Measurements from ENCODE around the gene UBXN11.

UBXN11 gene

DNA sequence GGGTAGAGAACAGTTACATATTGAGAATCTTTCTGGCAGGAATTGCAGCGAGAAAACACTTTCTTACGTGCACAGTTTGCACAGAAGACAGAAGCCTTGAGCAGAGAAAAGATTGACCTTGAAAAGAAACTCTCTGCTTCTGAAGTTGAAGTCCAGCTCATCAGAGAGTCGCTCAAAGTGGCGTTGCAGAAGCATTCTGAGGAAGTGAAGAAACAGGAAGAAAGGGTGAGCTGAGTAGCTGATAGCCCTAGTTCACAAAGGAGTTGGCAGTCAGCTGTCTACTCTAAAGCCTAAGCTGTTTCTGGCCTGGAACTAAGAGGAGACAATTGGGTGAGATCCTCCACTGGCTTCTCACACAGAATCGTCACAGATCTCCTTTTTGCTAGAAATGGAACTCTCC is 46.9 kb downstream of the UBXN11 start:
- no peak for TF ChIP-seq ZBTB7A (IDR thresholded peaks at IDR 0.05; ENCODE audit: low read depth)

DNA sequence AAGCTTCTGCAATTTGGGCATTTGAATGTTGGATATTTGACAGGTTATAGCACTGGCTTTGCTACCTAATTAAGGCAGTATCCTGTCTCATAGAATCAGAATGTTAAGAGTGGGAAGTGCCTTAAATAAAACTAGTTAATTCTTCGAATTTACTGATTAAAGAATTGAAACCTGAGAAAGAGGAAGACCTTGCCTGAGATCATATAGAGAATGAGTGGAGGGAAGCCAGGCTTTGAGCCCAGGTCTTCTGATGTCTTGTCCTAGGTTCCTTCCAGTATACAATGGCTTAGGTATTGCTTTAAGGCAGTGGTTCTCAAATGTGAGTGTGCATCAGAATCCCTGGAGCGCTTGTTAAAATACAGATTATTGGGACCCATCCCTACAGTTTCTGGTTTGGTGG is 47.4 kb downstream of the UBXN11 start:
- TF ChIP-seq TEAD4 (IDR thresholded peaks at IDR 0.05), result no peak
- no peak for TF ChIP-seq YY1 (IDR thresholded peaks at IDR 0.05; ENCODE audit: low read depth)
- no peak for TF ChIP-seq RAD21 (IDR thresholded peaks at IDR 0.05; ENCODE audit: low read depth)
- TF ChIP-seq EP300 (IDR thresholded peaks at IDR 0.05; ENCODE audit: borderline replicate concordance), result no peak
- TF ChIP-seq TAF1 (IDR thresholded peaks at IDR 0.05; ENCODE audit: low read depth), result no peak
- TF ChIP-seq NFIC (IDR thresholded peaks at IDR 0.05), result no peak
- TF ChIP-seq EGR1 (IDR thresholded peaks at IDR 0.05), result no peak
- no peak for TF ChIP-seq FOXM1 (IDR thresholded peaks at IDR 0.05; ENCODE audit: borderline replicate concordance, low read depth)

DNA sequence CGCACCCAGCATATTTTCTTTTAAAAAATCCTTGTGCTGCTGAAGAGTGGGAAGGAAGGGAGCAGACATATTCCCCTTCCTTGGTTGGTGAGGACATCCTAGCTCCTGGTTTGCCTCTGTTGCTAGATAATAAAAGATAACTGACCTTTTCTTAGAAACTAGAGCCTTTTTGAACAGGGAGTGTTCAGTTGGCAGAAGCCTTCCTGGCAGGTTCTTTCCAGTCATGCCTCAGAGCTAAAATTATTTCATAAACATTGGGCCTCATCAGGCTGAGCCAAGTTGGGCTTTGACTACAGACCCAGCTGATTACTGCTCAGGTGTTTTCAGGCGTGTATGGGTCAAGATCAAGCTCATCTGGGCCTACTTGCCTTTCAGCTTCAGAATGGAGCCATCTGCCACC is 49.2 kb downstream of the UBXN11 start:
- TF ChIP-seq CREB1 (IDR thresholded peaks at IDR 0.05; ENCODE audit: low read depth) (no peak), FOXM1 (IDR thresholded peaks at IDR 0.05; ENCODE audit: borderline replicate concordance, low read depth) (no peak), ZBTB7A (IDR thresholded peaks at IDR 0.05; ENCODE audit: low read depth) (no peak), RAD21 (IDR thresholded peaks at IDR 0.05; ENCODE audit: low read depth) (no peak), CEBPB (IDR thresholded peaks at IDR 0.05) (no peak), EP300 (IDR thresholded peaks at IDR 0.05; ENCODE audit: borderline replicate concordance) (no peak), NFIC (IDR thresholded peaks at IDR 0.05) (no peak), TEAD4 (IDR thresholded peaks at IDR 0.05) (no peak), TAF1 (IDR thresholded peaks at IDR 0.05; ENCODE audit: low read depth) (no peak), YY1 (IDR thresholded peaks at IDR 0.05; ENCODE audit: low read depth) (no peak), EGR1 (IDR thresholded peaks at IDR 0.05) (no peak), TCF12 (IDR thresholded peaks at IDR 0.05; ENCODE audit: low read depth) (no peak)
- TF ChIP-seq, protein P1, sequence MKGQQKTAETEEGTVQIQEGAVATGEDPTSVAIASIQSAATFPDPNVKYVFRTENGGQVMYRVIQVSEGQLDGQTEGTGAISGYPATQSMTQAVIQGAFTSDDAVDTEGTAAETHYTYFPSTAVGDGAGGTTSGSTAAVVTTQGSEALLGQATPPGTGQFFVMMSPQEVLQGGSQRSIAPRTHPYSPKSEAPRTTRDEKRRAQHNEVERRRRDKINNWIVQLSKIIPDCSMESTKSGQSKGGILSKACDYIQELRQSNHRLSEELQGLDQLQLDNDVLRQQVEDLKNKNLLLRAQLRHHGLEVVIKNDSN (IDR thresholded peaks at IDR 0.05), result no peak
- TF ChIP-seq, protein P2, sequence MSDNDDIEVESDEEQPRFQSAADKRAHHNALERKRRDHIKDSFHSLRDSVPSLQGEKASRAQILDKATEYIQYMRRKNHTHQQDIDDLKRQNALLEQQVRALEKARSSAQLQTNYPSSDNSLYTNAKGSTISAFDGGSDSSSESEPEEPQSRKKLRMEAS (IDR thresholded peaks at IDR 0.05), result no peak
- TF ChIP-seq, protein P3, sequence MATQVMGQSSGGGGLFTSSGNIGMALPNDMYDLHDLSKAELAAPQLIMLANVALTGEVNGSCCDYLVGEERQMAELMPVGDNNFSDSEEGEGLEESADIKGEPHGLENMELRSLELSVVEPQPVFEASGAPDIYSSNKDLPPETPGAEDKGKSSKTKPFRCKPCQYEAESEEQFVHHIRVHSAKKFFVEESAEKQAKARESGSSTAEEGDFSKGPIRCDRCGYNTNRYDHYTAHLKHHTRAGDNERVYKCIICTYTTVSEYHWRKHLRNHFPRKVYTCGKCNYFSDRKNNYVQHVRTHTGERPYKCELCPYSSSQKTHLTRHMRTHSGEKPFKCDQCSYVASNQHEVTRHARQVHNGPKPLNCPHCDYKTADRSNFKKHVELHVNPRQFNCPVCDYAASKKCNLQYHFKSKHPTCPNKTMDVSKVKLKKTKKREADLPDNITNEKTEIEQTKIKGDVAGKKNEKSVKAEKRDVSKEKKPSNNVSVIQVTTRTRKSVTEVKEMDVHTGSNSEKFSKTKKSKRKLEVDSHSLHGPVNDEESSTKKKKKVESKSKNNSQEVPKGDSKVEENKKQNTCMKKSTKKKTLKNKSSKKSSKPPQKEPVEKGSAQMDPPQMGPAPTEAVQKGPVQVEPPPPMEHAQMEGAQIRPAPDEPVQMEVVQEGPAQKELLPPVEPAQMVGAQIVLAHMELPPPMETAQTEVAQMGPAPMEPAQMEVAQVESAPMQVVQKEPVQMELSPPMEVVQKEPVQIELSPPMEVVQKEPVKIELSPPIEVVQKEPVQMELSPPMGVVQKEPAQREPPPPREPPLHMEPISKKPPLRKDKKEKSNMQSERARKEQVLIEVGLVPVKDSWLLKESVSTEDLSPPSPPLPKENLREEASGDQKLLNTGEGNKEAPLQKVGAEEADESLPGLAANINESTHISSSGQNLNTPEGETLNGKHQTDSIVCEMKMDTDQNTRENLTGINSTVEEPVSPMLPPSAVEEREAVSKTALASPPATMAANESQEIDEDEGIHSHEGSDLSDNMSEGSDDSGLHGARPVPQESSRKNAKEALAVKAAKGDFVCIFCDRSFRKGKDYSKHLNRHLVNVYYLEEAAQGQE (IDR thresholded peaks at IDR 0.05; ENCODE audit: low read depth), result no peak

DNA sequence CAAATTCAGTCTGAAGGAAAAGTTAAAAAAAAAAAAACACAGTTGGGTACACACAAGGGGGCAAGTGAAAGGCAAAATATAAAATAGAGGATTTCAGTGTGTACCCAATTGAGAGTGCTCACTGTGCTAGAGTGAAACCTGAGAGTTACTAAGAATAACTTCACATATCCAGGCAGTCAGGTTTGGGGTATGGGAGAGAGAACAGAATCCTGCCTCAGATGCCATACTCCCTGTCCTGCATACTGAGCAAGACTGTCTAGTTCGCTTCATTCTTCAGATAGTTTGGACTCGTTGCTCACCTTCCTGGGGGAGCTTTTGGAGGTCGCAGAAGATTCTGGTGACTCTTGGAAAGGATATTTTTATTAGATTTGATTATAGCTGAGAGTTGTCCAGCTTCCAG is 52.0 kb downstream of the UBXN11 start:
- TF ChIP-seq, protein P3 (IDR thresholded peaks at IDR 0.05; ENCODE audit: low read depth), result no peak
- TF ChIP-seq, protein P1 (IDR thresholded peaks at IDR 0.05), result no peak
- no peak for TF ChIP-seq ZBTB7A (IDR thresholded peaks at IDR 0.05; ENCODE audit: low read depth)
- no peak for TF ChIP-seq CREB1 (IDR thresholded peaks at IDR 0.05; ENCODE audit: low read depth)
- TF ChIP-seq NFIC (IDR thresholded peaks at IDR 0.05), result no peak
- TF ChIP-seq, protein P2 (IDR thresholded peaks at IDR 0.05), result no peak
- TF ChIP-seq EGR1 (IDR thresholded peaks at IDR 0.05), result no peak
- no peak for TF ChIP-seq EP300 (IDR thresholded peaks at IDR 0.05; ENCODE audit: borderline replicate concordance)
- no peak for TF ChIP-seq TAF1 (IDR thresholded peaks at IDR 0.05; ENCODE audit: low read depth)
- TF ChIP-seq CEBPB (IDR thresholded peaks at IDR 0.05), result no peak

DNA sequence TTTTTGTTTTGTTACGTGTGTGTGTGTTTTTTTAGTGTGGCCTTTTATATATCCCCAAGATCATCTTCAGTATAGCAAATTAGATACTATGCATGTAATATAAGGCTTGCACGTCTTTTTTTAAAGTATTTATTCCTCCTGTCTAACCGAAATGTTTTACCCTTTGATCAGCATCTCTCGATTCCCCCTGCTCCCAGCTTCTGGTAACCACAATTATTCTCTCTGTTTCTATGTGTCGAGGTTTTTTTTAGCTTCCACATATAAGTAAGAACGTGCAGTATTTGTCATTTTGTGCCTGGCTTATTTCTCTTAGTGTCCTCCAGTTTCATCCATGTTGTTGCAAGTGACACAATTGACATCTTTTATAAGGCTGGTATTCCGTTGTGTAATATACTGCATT is 53.7 kb downstream of the UBXN11 start:
- no peak for TF ChIP-seq CEBPB (IDR thresholded peaks at IDR 0.05)
- TF ChIP-seq CREB1 (IDR thresholded peaks at IDR 0.05; ENCODE audit: low read depth), result no peak
- TF ChIP-seq, protein P2 (IDR thresholded peaks at IDR 0.05), result no peak
- no peak for TF ChIP-seq EGR1 (IDR thresholded peaks at IDR 0.05)
- no peak for TF ChIP-seq NFIC (IDR thresholded peaks at IDR 0.05)
- TF ChIP-seq TAF1 (IDR thresholded peaks at IDR 0.05; ENCODE audit: low read depth), result no peak
- no peak for TF ChIP-seq FOXM1 (IDR thresholded peaks at IDR 0.05; ENCODE audit: borderline replicate concordance, low read depth)
- TF ChIP-seq ZBTB7A (IDR thresholded peaks at IDR 0.05; ENCODE audit: low read depth), result no peak

DNA sequence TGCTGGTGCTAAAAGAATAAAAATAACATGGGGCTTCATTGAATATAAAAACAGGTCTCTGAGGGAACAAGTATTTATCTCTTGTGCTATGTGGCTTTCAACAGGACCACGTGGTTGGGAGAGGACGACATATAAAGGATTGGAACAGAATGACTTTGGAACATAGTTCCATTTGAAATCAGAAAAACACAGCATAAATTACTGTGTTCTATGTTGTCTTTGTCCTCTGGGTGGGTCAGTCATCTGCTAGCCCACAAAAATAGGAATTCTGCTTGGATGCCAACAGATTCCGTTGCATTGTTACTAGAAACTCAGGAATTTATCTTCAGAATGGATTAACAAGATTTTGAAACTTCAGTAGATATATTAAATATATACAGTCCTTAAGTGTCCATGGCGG is 66.5 kb downstream of the UBXN11 start:
- TF ChIP-seq FOXM1 (IDR thresholded peaks at IDR 0.05; ENCODE audit: borderline replicate concordance, low read depth) (no peak), EGR1 (IDR thresholded peaks at IDR 0.05) (no peak), TCF12 (IDR thresholded peaks at IDR 0.05; ENCODE audit: low read depth) (no peak), YY1 (IDR thresholded peaks at IDR 0.05; ENCODE audit: low read depth) (no peak), CEBPB (IDR thresholded peaks at IDR 0.05) (no peak), CREB1 (IDR thresholded peaks at IDR 0.05; ENCODE audit: low read depth) (no peak), EP300 (IDR thresholded peaks at IDR 0.05; ENCODE audit: borderline replicate concordance) (no peak), TAF1 (IDR thresholded peaks at IDR 0.05; ENCODE audit: low read depth) (no peak), TEAD4 (IDR thresholded peaks at IDR 0.05) (no peak), NFIC (IDR thresholded peaks at IDR 0.05) (no peak), RAD21 (IDR thresholded peaks at IDR 0.05; ENCODE audit: low read depth) (no peak), ZBTB7A (IDR thresholded peaks at IDR 0.05; ENCODE audit: low read depth) (no peak)
- TF ChIP-seq, protein P1 (IDR thresholded peaks at IDR 0.05), result no peak
- TF ChIP-seq, protein P2 (IDR thresholded peaks at IDR 0.05), result no peak
- TF ChIP-seq, protein P3 (IDR thresholded peaks at IDR 0.05; ENCODE audit: low read depth), result no peak

Data from Ishikawa (cell line).